Ishikawa (cell line): ENCODE results near the gene EIF4A3.

Experiments
- CEBPB ChIP-seq: IDR thresholded peaks from 2 replicates; pipeline ENCODE4 v1.6.1; 2012
- CREB1 ChIP-seq: IDR thresholded peaks from 2 replicates; pipeline ENCODE4 v1.6.1; 2012; ENCODE audit warnings: low read depth
- EGR1 ChIP-seq: IDR thresholded peaks from 2 replicates; pipeline ENCODE4 v1.6.1; 2012
- EP300 ChIP-seq: IDR thresholded peaks from 2 replicates; pipeline ENCODE4 v1.6.1; 2012; ENCODE audit warnings: borderline replicate concordance
- FOXM1 ChIP-seq: IDR thresholded peaks from 2 replicates; pipeline ENCODE4 v1.6.1; 2012; ENCODE audit warnings: low read depth, borderline replicate concordance
- MAX ChIP-seq: IDR thresholded peaks from 2 replicates; pipeline ENCODE4 v1.6.1; 2012
- NFIC ChIP-seq: IDR thresholded peaks from 2 replicates; pipeline ENCODE4 v1.6.1; 2012
- RAD21 ChIP-seq: IDR thresholded peaks from 2 replicates; pipeline ENCODE4 v1.6.1; 2012; ENCODE audit warnings: low read depth
- TAF1 ChIP-seq: IDR thresholded peaks from 2 replicates; pipeline ENCODE4 v1.6.1; 2012; ENCODE audit warnings: low read depth, mild to moderate bottlenecking
- TCF12 ChIP-seq: IDR thresholded peaks from 2 replicates; pipeline ENCODE4 v1.6.1; 2012; ENCODE audit warnings: low read depth
- TEAD4 ChIP-seq: IDR thresholded peaks from 2 replicates; pipeline ENCODE4 v1.6.1; 2012
- YY1 ChIP-seq: IDR thresholded peaks from 2 replicates; pipeline ENCODE4 v1.6.1; 2012; ENCODE audit warnings: low read depth
- ZBTB7A ChIP-seq: IDR thresholded peaks from 2 replicates; pipeline ENCODE4 v1.6.1; 2012; ENCODE audit warnings: low read depth
- TF ChIP-seq, protein P1 (sequence below): IDR thresholded peaks from 2 replicates; pipeline ENCODE4 v1.6.1; 2012; ENCODE audit warnings: low read depth, mild to moderate bottlenecking
- TF ChIP-seq, protein P2 (sequence below): IDR thresholded peaks from 2 replicates; pipeline ENCODE4 v1.6.1; 2012

Gene EIF4A3

GRCh38 chr17:80104321-80104955 lies 42.5 kb downstream of the EIF4A3 start:
- TF ChIP-seq TCF12 (peak; percentile 11; the same call in 1 of the 2 replicates), FOXM1 (no peak), MAX (no peak), YY1 (no peak), NFIC (no peak), TAF1 (no peak), EP300 (no peak), CEBPB (no peak)
- TF ChIP-seq, protein P1, sequence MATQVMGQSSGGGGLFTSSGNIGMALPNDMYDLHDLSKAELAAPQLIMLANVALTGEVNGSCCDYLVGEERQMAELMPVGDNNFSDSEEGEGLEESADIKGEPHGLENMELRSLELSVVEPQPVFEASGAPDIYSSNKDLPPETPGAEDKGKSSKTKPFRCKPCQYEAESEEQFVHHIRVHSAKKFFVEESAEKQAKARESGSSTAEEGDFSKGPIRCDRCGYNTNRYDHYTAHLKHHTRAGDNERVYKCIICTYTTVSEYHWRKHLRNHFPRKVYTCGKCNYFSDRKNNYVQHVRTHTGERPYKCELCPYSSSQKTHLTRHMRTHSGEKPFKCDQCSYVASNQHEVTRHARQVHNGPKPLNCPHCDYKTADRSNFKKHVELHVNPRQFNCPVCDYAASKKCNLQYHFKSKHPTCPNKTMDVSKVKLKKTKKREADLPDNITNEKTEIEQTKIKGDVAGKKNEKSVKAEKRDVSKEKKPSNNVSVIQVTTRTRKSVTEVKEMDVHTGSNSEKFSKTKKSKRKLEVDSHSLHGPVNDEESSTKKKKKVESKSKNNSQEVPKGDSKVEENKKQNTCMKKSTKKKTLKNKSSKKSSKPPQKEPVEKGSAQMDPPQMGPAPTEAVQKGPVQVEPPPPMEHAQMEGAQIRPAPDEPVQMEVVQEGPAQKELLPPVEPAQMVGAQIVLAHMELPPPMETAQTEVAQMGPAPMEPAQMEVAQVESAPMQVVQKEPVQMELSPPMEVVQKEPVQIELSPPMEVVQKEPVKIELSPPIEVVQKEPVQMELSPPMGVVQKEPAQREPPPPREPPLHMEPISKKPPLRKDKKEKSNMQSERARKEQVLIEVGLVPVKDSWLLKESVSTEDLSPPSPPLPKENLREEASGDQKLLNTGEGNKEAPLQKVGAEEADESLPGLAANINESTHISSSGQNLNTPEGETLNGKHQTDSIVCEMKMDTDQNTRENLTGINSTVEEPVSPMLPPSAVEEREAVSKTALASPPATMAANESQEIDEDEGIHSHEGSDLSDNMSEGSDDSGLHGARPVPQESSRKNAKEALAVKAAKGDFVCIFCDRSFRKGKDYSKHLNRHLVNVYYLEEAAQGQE = peak; percentile 61
- TF ChIP-seq, protein P2, sequence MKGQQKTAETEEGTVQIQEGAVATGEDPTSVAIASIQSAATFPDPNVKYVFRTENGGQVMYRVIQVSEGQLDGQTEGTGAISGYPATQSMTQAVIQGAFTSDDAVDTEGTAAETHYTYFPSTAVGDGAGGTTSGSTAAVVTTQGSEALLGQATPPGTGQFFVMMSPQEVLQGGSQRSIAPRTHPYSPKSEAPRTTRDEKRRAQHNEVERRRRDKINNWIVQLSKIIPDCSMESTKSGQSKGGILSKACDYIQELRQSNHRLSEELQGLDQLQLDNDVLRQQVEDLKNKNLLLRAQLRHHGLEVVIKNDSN = no peak

DNA sequence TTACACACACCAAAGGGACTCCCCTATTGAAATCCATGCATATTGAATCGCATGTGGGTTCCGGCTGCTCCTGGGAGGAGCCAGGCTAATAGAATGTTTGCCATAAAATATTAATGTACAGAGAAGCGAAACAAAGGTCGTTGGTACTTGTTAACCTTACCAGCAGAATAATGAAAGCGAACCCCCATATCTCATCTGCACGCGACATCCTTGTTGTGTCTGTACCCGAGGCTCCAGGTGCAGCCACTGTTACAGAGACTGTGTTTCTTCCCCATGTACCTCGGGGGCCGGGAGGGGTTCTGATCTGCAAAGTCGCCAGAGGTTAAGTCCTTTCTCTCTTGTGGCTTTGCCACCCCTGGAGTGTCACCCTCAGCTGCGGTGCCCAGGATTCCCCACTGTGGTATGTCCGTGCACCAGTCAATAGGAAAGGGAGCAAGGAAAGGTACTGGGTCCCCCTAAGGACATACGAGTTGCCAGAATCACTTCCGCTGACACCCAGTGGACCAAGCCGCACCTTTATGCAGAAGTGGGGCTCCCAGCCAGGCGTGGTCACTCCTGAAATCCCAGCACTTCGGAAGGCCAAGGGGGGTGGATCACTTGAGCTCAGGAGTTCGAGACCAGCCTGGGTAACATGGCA lies 43.4 kb downstream of the EIF4A3 start:
- TF ChIP-seq ZBTB7A = no peak
- TF ChIP-seq TCF12 = no peak
- no peak for TF ChIP-seq CREB1
- no peak for TF ChIP-seq TEAD4
- TF ChIP-seq CEBPB = no peak
- no peak for TF ChIP-seq MAX
- no peak for TF ChIP-seq RAD21
- TF ChIP-seq FOXM1 = no peak
- no peak for TF ChIP-seq YY1
- TF ChIP-seq NFIC = no peak
- TF ChIP-seq TAF1 = no peak
- no peak for TF ChIP-seq EP300
- TF ChIP-seq, protein P2 = no peak
- TF ChIP-seq, protein P1 = no peak

DNA sequence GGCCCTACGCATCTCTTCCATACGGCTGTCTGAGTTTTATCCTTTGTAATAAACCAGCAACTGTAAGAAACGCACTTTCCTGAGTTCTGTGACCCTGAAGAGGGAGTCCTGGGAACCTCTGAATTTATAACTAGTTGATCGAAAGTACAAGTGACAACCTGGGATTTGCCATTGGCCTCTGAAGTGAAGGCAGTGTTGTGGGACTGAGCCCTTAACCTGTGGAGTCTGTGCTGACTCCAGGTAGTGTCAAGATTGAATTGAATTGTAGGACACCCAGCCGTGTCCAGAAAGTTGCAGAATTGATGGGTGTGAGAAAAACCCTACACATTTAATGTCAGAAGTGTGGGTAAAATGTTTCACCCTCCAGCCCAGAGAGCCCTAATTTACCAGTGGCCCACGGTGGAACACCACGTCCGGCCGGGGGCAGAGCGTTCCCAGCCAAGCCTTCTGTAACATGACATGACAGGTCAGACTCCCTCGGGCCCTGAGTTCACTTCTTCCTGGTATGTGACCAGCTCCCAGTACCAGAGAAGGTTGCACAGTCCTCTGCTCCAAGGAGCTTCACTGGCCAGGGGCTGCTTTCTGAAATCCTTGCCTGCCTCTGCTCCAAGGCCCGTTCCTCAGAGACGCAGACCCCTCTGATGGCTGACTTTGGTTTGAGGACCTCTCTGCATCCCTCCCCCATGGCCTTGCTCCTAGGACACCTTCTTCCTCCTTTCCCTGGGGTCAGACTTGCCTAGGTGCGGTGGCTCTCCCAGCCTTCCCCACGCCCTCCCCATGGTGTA lies 44.1 kb downstream of the EIF4A3 start:
- TF ChIP-seq RAD21 (no peak), EP300 (no peak), CREB1 (no peak), MAX (no peak), TCF12 (no peak), CEBPB (no peak), FOXM1 (no peak), EGR1 (no peak)
- TF ChIP-seq, protein P1 = no peak
- TF ChIP-seq, protein P2 = no peak
